Colonic mucosa (tissue), 4 donors: ENCODE results near the gene PDLIM4. TPM values are rescaled to one million over a fixed set of nuclear protein-coding genes. Genes with fewer than 3 reads are reported as not detected.

ENCODE experiments used
- DNase-seq: peaks from one replicate; pipeline ENCODE4 v3.0.0-alpha.2; 2020
- H3K27ac ChIP-seq: fragments of 200-600 bp; one replicate; pipeline ENCODE4 v1.8.0; 2021
- H3K27me3 ChIP-seq: fragments of 200-600 bp; one replicate; pipeline ENCODE4 v1.8.0; 2021
- H3K36me3 ChIP-seq: fragments of 200-600 bp; one replicate; pipeline ENCODE4 v1.8.0; 2021
- H3K4me1 ChIP-seq: fragments of 200-600 bp; one replicate; pipeline ENCODE4 v1.8.0; 2021; ENCODE audit warnings: mild to moderate bottlenecking
- H3K4me3 ChIP-seq: fragments of 200-600 bp; one replicate; pipeline ENCODE4 v1.8.0; 2021
- H3K9ac ChIP-seq, 2 donors: one replicate each; pipeline ENCODE4 v1.7.0; 2013; ENCODE audit warnings: control low read depth in 2 of 2, low read depth in 2 of 2, low read length in 2 of 2
- H3K9me3 ChIP-seq: fragments of 200-600 bp; one replicate; pipeline ENCODE4 v1.8.0; 2021
- CTCF ChIP-seq: fragments of 200-600 bp; IDR thresholded peaks from one replicate; pipeline ENCODE4 v1.8.0; 2022; ENCODE audit warnings: antibody characterized with exemption, mild to moderate bottlenecking
- intact Hi-C: fragments of 100-400 bp; cut with DNase I; formaldehyde crosslinking; loops from one replicate; pipeline ENCODE4 v1.14.1; 2022
- total RNA-seq, 2 donors: library from RNA; stranded (reverse); fragmentation: NEBNext Ultra II Directional in 1 of 2; extraction: Animal tissue kit (Norgen Biotek cat#: 25700) in 1 of 2; gene quantifications; one replicate each; pipeline ENCODE4 v1.2.1, GENCODE V29; 2021
- donor health status: healthy.
- donor health status: DM: no; HTN: no; CAD: no.
- donor health status: DM: no; HTN: no; CAD: no.

The PDLIM4 gene
- total RNA-seq, 2 donors from 2014 or later: 2.3 to 14.3 TPM

- Histone ChIP-seq H3K27ac (peak overlapping the region; percentile 98), H3K27me3 (no peaks in the 10 kb centered on the region), H3K4me1 (peaks cover 7% of the 10 kb centered on the region), H3K9me3 (no peaks in the 10 kb centered on the region), H3K9ac (peak overlapping the region; percentile 83 to 89), H3K4me3 (peak overlapping the region; percentile 64), H3K36me3 (no peaks in the 10 kb centered on the region)
- TF ChIP-seq CTCF: no peak
- intact Hi-C loops: loop anchor here (10.0 kb wide), 1 partner anchor 190 kb away; no protein-coding TSS in a partner anchor
- DNase-seq: peak; percentile 73
Observed at GRCh38 chr5:132294728-132295504, 37.4 kb downstream of the PDLIM4 start.

GRCh38 chr5:132295505-132296411, 38.3 kb downstream of the PDLIM4 start:
- no peak for DNase-seq
- no peaks in the 10 kb centered on the region for H3K27me3 ChIP-seq
- H3K4me3 ChIP-seq: peak overlapping the region; percentile 64
- peaks cover 7% of the 10 kb centered on the region for H3K4me1 ChIP-seq
- no peak for TF ChIP-seq CTCF
- H3K9ac ChIP-seq: peak overlapping the region in 1 of 2 donors; percentile 89
- no peaks in the 10 kb centered on the region for H3K9me3 ChIP-seq
- intact Hi-C loops: loop anchor here (10.0 kb wide), 1 partner anchor 189 kb away; no protein-coding TSS in a partner anchor
- no peak overlapping the region for H3K27ac ChIP-seq
- H3K36me3 ChIP-seq: no peaks in the 10 kb centered on the region

- intact Hi-C loops: loop anchor here (10.0 kb wide), 1 partner anchor 188 kb away; no protein-coding TSS in a partner anchor
- TF ChIP-seq CTCF: no peak
- Histone ChIP-seq H3K36me3 (no peaks in the 10 kb centered on the region), H3K9ac (no peak overlapping the region), H3K4me1 (peaks cover 10% of the 10 kb centered on the region), H3K27me3 (no peaks in the 10 kb centered on the region), H3K9me3 (no peaks in the 10 kb centered on the region), H3K27ac (no peak overlapping the region), H3K4me3 (no peak overlapping the region)
- DNase-seq: no peak
Observed at GRCh38 chr5:132296412-132297016, 39.0 kb downstream of the PDLIM4 start.

GRCh38 chr5:132297211-132297940, 39.9 kb downstream of the PDLIM4 start:
- Histone ChIP-seq H3K9me3 (no peaks in the 10 kb centered on the region), H3K27ac (no peak overlapping the region), H3K4me1 (peaks cover 10% of the 10 kb centered on the region), H3K27me3 (no peaks in the 10 kb centered on the region), H3K4me3 (no peak overlapping the region), H3K36me3 (no peaks in the 10 kb centered on the region), H3K9ac (no peak overlapping the region)
- no peak for DNase-seq
- intact Hi-C loops: loop anchor here (10.0 kb wide), 1 partner anchor 187 kb away; no protein-coding TSS in a partner anchor
- TF ChIP-seq CTCF: no peak
